HUES64 (cell line): ENCODE results near the gene DPH3.
A peak's percentile ranks its signal among the peaks of the same experiment; 100 is the strongest.

Experiments used
- H3K27ac ChIP-seq: 2 replicates; pipeline ENCODE4 v1.7.0; 2013; ENCODE audit warnings: low read depth, low read length, inconsistent platforms
- H3K27me3 ChIP-seq: 2 replicates; pipeline ENCODE4 v1.6.1; 2013; ENCODE audit warnings: mild to moderate bottlenecking, low read length; ENCODE audit not compliant: insufficient read depth
- H3K36me3 ChIP-seq: 2 replicates; pipeline ENCODE4 v1.6.1; 2013; ENCODE audit warnings: mild to moderate bottlenecking, low read length; ENCODE audit not compliant: insufficient read depth
- H3K4me1 ChIP-seq: 2 replicates; pipeline ENCODE4 v1.6.1; 2013; ENCODE audit warnings: mild to moderate bottlenecking, low read length, moderate library complexity; ENCODE audit not compliant: insufficient read depth
- H3K4me3 ChIP-seq: 2 replicates; pipeline ENCODE4 v1.5.1; 2013; ENCODE audit warnings: mild to moderate bottlenecking, low read length, moderate library complexity
- H3K9ac ChIP-seq: 2 replicates; pipeline ENCODE4 v1.6.1; 2013; ENCODE audit warnings: mild to moderate bottlenecking, low read depth, low read length
- H3K9me3 ChIP-seq: 2 replicates; pipeline ENCODE4 v1.6.1; 2013; ENCODE audit warnings: low read depth, low read length; ENCODE audit not compliant: insufficient read depth
- WGBS: fragments of 150-250, 120-280 bp; methylation state at CpG from one replicate; pipeline ENCODE4 v1.1.7; 2013; ENCODE audit warnings: missing lambda C conversion rate; 5-methylcytosine and 5-hydroxymethylcytosine counted together

Gene DPH3

GRCh38 chr3:16272588-16272987 lies 7.8 kb upstream of the DPH3 start:
- no peaks in the 10 kb centered on the region for H3K27me3 ChIP-seq
- WGBS, result no CpG with 5 or more reads among the region's 1 CpG
- H3K36me3 ChIP-seq, result peaks cover 75% of the 10 kb centered on the region
- no peaks in the 10 kb centered on the region for H3K9me3 ChIP-seq
- H3K9ac ChIP-seq, result no peak overlapping the region
- no peaks in the 10 kb centered on the region for H3K4me1 ChIP-seq
- no peak overlapping the region for H3K27ac ChIP-seq
- no peak overlapping the region for H3K4me3 ChIP-seq

GRCh38 chr3:16270855-16271254 lies 6.1 kb upstream of the DPH3 start:
- 94% methylated on average over 10 of the region's 10 CpGs for WGBS
- Histone ChIP-seq H3K9ac (no peak overlapping the region), H3K27me3 (no peaks in the 10 kb centered on the region), H3K36me3 (peaks cover 68% of the 10 kb centered on the region), H3K9me3 (no peaks in the 10 kb centered on the region), H3K27ac (no peak overlapping the region), H3K4me1 (no peaks in the 10 kb centered on the region), H3K4me3 (no peak overlapping the region)

- H3K9ac ChIP-seq, result no peak overlapping the region
- WGBS, result 92% methylated on average over 3 of the region's 3 CpGs
- no peaks in the 10 kb centered on the region for H3K4me1 ChIP-seq
- no peak overlapping the region; the same call in 1 of the 2 replicates for H3K4me3 ChIP-seq
- no peak overlapping the region for H3K27ac ChIP-seq
- no peaks in the 10 kb centered on the region for H3K27me3 ChIP-seq
- H3K36me3 ChIP-seq, result peaks cover 28% of the 10 kb centered on the region
- H3K9me3 ChIP-seq, result no peaks in the 10 kb centered on the region
These were observed 2.0 kb upstream of the DPH3 start for GRCh38 chr3:16266714-16267113.

GRCh38 chr3:16265455-16265786 lies 678 bp upstream of the DPH3 start:
- WGBS, result under 1% methylated on average over 4 of the region's 6 CpGs
- Histone ChIP-seq H3K36me3 (peaks cover 20% of the 10 kb centered on the region), H3K27me3 (no peaks in the 10 kb centered on the region), H3K4me1 (no peaks in the 10 kb centered on the region), H3K4me3 (peak overlapping the region; percentile 92), H3K9ac (peak overlapping the region; percentile 93), H3K27ac (peak overlapping the region; percentile 92), H3K9me3 (no peaks in the 10 kb centered on the region)

- peaks cover 21% of the 10 kb centered on the region for H3K36me3 ChIP-seq
- H3K27ac ChIP-seq, result peak overlapping the region; percentile 8; the same call in 1 of the 2 replicates
- 2% methylated on average over 21 of the region's 21 CpGs for WGBS
These were observed 502 bp downstream of the DPH3 start for GRCh38 chr3:16264174-16264707.

GRCh38 chr3:16262174-16262573 lies 2.6 kb downstream of the DPH3 start:
- no peaks in the 10 kb centered on the region for H3K9me3 ChIP-seq
- no peaks in the 10 kb centered on the region for H3K27me3 ChIP-seq
- H3K9ac ChIP-seq, result no peak overlapping the region
- 70% methylated on average over 4 of the region's 4 CpGs for WGBS
- H3K4me3 ChIP-seq, result no peak overlapping the region
- peaks cover 22% of the 10 kb centered on the region for H3K36me3 ChIP-seq
- H3K4me1 ChIP-seq, result no peaks in the 10 kb centered on the region
- no peak overlapping the region for H3K27ac ChIP-seq

More at GRCh38 chr3:16264174-16264707, 502 bp downstream of the DPH3 start:
- Histone ChIP-seq H3K9me3 (no peaks in the 10 kb centered on the region), H3K9ac (peak overlapping the region; percentile 71), H3K4me1 (no peaks in the 10 kb centered on the region), H3K27me3 (no peaks in the 10 kb centered on the region), H3K4me3 (peak overlapping the region; percentile 92)

GRCh38 chr3:16260046-16260445 lies 4.7 kb downstream of the DPH3 start:
- no peaks in the 10 kb centered on the region for H3K27me3 ChIP-seq

GRCh38 chr3:16258866-16259265 lies 5.9 kb downstream of the DPH3 start:
- H3K36me3 ChIP-seq, result peaks cover 22% of the 10 kb centered on the region
- H3K27ac ChIP-seq, result no peak overlapping the region
- no peaks in the 10 kb centered on the region for H3K4me1 ChIP-seq
- 88% methylated on average over 1 of the region's 1 CpG for WGBS
- H3K27me3 ChIP-seq, result no peaks in the 10 kb centered on the region
- no peak overlapping the region for H3K4me3 ChIP-seq
- no peaks in the 10 kb centered on the region for H3K9me3 ChIP-seq
- H3K9ac ChIP-seq, result no peak overlapping the region

More at GRCh38 chr3:16260046-16260445, 4.7 kb downstream of the DPH3 start:
- no peaks in the 10 kb centered on the region for H3K9me3 ChIP-seq
- H3K4me3 ChIP-seq, result no peak overlapping the region
- H3K4me1 ChIP-seq, result no peaks in the 10 kb centered on the region
- WGBS, result 100% methylated on average over 1 of the region's 1 CpG
- no peak overlapping the region for H3K27ac ChIP-seq
- H3K36me3 ChIP-seq, result peaks cover 22% of the 10 kb centered on the region
- no peak overlapping the region for H3K9ac ChIP-seq

GRCh38 chr3:16258177-16258576 lies 6.6 kb downstream of the DPH3 start:
- 94% methylated on average over 5 of the region's 5 CpGs for WGBS
- Histone ChIP-seq H3K9ac (no peak overlapping the region), H3K27me3 (no peaks in the 10 kb centered on the region), H3K4me3 (no peak overlapping the region), H3K9me3 (no peaks in the 10 kb centered on the region), H3K36me3 (peaks cover 22% of the 10 kb centered on the region), H3K27ac (no peak overlapping the region), H3K4me1 (no peaks in the 10 kb centered on the region)

- H3K4me1 ChIP-seq, result no peaks in the 10 kb centered on the region
- no peaks in the 10 kb centered on the region for H3K27me3 ChIP-seq
- 88% methylated on average over 2 of the region's 2 CpGs for WGBS
- no peak overlapping the region for H3K27ac ChIP-seq
- no peaks in the 10 kb centered on the region for H3K9me3 ChIP-seq
- H3K36me3 ChIP-seq, result peaks cover 22% of the 10 kb centered on the region
- H3K4me3 ChIP-seq, result no peak overlapping the region
- no peak overlapping the region for H3K9ac ChIP-seq
These were observed 7.4 kb downstream of the DPH3 start for GRCh38 chr3:16257309-16257708.

GRCh38 chr3:16255726-16256125 lies 9.0 kb downstream of the DPH3 start:
- H3K4me3 ChIP-seq, result no peak overlapping the region

GRCh38 chr3:16255326-16255725 lies 9.4 kb downstream of the DPH3 start:
- Histone ChIP-seq H3K27me3 (no peaks in the 10 kb centered on the region), H3K4me1 (no peaks in the 10 kb centered on the region), H3K36me3 (peaks cover 16% of the 10 kb centered on the region), H3K9ac (no peak overlapping the region), H3K27ac (no peak overlapping the region), H3K9me3 (no peaks in the 10 kb centered on the region), H3K4me3 (no peak overlapping the region)
- WGBS, result 86% methylated on average over 2 of the region's 3 CpGs

More at GRCh38 chr3:16255726-16256125, 9.0 kb downstream of the DPH3 start:
- Histone ChIP-seq H3K27ac (no peak overlapping the region), H3K4me1 (no peaks in the 10 kb centered on the region), H3K36me3 (peaks cover 20% of the 10 kb centered on the region), H3K9me3 (no peaks in the 10 kb centered on the region), H3K9ac (no peak overlapping the region), H3K27me3 (no peaks in the 10 kb centered on the region)
- WGBS, result 88% methylated on average over 5 of the region's 5 CpGs
